B cell (primary cell): ENCODE results near the gene TAS2R40. TPM values are rescaled to one million over a fixed set of nuclear protein-coding genes. Genes with fewer than 3 reads are reported as not detected.

Source experiments
- ATAC-seq: fragments of 200-7000 bp; cut with Tn5 transposase; one replicate; pipeline ENCODE4 v1.10.0; 2021; ENCODE audit warnings: low read depth, mild to moderate bottlenecking, moderate number of reproducible peaks, moderate library complexity
- CTCF ChIA-PET: fragments of 350-600 bp; sonication (Branson Sonifier 250); formaldehyde crosslinking; loops from one replicate; lab custom pipeline; 2021; ENCODE audit warnings: antibody characterized with exemption, inconsistent platforms; lab: Charles Lee
- POLR2A ChIA-PET: fragments of 350-600 bp; sonication (Branson Sonifier 250); formaldehyde crosslinking; loops from one replicate; lab custom pipeline; 2021; ENCODE audit warnings: antibody characterized with exemption; lab: Charles Lee
- DNase-seq: peaks from one replicate; pipeline ENCODE4 v3.0.0; 2013
- H2AFZ ChIP-seq: 2 replicates; pipeline ENCODE4 v1.6.1; 2012; ENCODE audit warnings: mild to moderate bottlenecking, low read depth, low read length; ENCODE audit not compliant: insufficient read depth, poor library complexity, severe bottlenecking
- H3K27ac ChIP-seq, 2 donors: 1 replicate in 1 of 2; 2 replicates in 1 of 2; pipeline ENCODE4 v1.5.1; 2012 to 2013; ENCODE audit warnings: low read length in 2 of 2, mild to moderate bottlenecking in 2 of 2, moderate library complexity in 1 of 2
- H3K27me3 ChIP-seq, 4 experiments: fragments of 200-600 bp in 1 of 4; sonication (generic) in 1 of 4; replicated peaks in 1 of 4; 1 replicate in 2 of 4; 2 replicates in 2 of 4; pipeline versions ENCODE4 v1.6.1 to v1.7.0; 2013 to 2016; ENCODE audit warnings: low read length in 3 of 4, mild to moderate bottlenecking in 2 of 4, mixed read lengths in 1 of 4, moderate library complexity in 1 of 4; ENCODE audit not compliant: insufficient read depth in 4 of 4, control insufficient read depth in 3 of 4; ENCODE audit errors: control extremely low read depth in 1 of 4
- H3K36me3 ChIP-seq, 2 experiments: replicated peaks in 1 of 2; 1 replicate in 1 of 2; 2 replicates in 1 of 2; pipeline versions ENCODE4 v1.6.1 to v1.7.1; 2013; ENCODE audit warnings: low read length in 1 of 2; ENCODE audit not compliant: insufficient read depth in 2 of 2, control insufficient read depth in 1 of 2; ENCODE audit errors: control extremely low read depth in 1 of 2, extremely low read depth in 1 of 2
- H3K4me1 ChIP-seq, 2 donors: fragments of 200-600 bp in 1 of 2; sonication (generic) in 1 of 2; 1 replicate in 1 of 2; 2 replicates in 1 of 2; pipeline versions ENCODE4 v1.5.1 to v1.6.1; 2013 to 2017; ENCODE audit warnings: low read length in 2 of 2; ENCODE audit not compliant: control insufficient read depth in 2 of 2, insufficient read depth in 2 of 2
- H3K4me2 ChIP-seq: replicated peaks from 2 replicates; pipeline ENCODE3; 2012; ENCODE audit warnings: mild to moderate bottlenecking, low read depth, low read length; ENCODE audit not compliant: poor library complexity, severe bottlenecking
- H3K4me3 ChIP-seq, 5 experiments: fragments of 200-600 bp in 1 of 5; sonication (generic) in 1 of 5; 1 replicate in 3 of 5; 2 replicates in 2 of 5; pipeline versions ENCODE4 v1.5.1 to v1.7.0; 2011 to 2016; ENCODE audit warnings: low read length in 4 of 5, mild to moderate bottlenecking in 4 of 5, low read depth in 2 of 5, control low read depth in 1 of 5, moderate library complexity in 1 of 5; ENCODE audit not compliant: insufficient read depth in 1 of 5; ENCODE audit errors: control extremely low read depth in 1 of 5, extremely low read depth in 1 of 5
- H3K79me2 ChIP-seq: fragments of 200-600 bp; sonication (generic); one replicate; pipeline ENCODE4 v1.6.0; 2016; ENCODE audit warnings: low read length; ENCODE audit not compliant: control insufficient read depth, insufficient read depth
- H3K9ac ChIP-seq: fragments of 200-600 bp; sonication (generic); 2 replicates; pipeline ENCODE4 v1.6.1; 2017; ENCODE audit warnings: mild to moderate bottlenecking, low read length, moderate library complexity
- H3K9me3 ChIP-seq, 3 donors: one replicate each; pipeline versions ENCODE4 v1.6.1 to v1.7.1; 2013; ENCODE audit warnings: low read length in 2 of 3; ENCODE audit not compliant: control insufficient read depth in 2 of 3, insufficient read depth in 1 of 3; ENCODE audit errors: control extremely low read depth in 1 of 3
- H4K20me1 ChIP-seq: 2 replicates; pipeline ENCODE4 v1.6.0; 2012; ENCODE audit warnings: mild to moderate bottlenecking, low read length; ENCODE audit not compliant: insufficient read depth, control insufficient read depth, poor library complexity, severe bottlenecking
- H3K27ac Mint-ChIP-seq: one replicate; pipeline ENCODE4 v1.8.0; 2021; ENCODE audit warnings: mixed read lengths
- H3K27me3 Mint-ChIP-seq: one replicate; pipeline ENCODE4 v1.8.0; 2021; ENCODE audit warnings: mixed read lengths
- H3K4me1 Mint-ChIP-seq: one replicate; pipeline ENCODE4 v1.8.0; 2021; ENCODE audit warnings: mixed read lengths
- H3K4me3 Mint-ChIP-seq: one replicate; pipeline ENCODE4 v1.8.0; 2021; ENCODE audit warnings: mixed read lengths
- H3K9me3 Mint-ChIP-seq: one replicate; pipeline ENCODE4 v1.8.0; 2022; ENCODE audit warnings: mixed read lengths; ENCODE audit not compliant: insufficient read depth
- EZH2 ChIP-seq: IDR thresholded peaks from 2 replicates; pipeline ENCODE4 v1.6.1; 2012; ENCODE audit warnings: borderline replicate concordance, low read depth, mild to moderate bottlenecking, moderate library complexity, low read length; ENCODE audit not compliant: insufficient read depth, poor library complexity, severe bottlenecking
- WGBS: methylation state at CpG from one replicate; pipeline ENCODE4 v1.1.5; 2013; ENCODE audit warnings: missing lambda C conversion rate; ENCODE audit not compliant: insufficient coverage; 5-methylcytosine and 5-hydroxymethylcytosine counted together
- intact Hi-C: fragments of 100-400 bp; cut with micrococcal nuclease; formaldehyde crosslinking; loops from one replicate; pipeline ENCODE4 v1.10.0; 2022
- polyA plus RNA-seq: library from polyadenylated mRNA; depleted of rRNA; stranded (reverse); fragments of >200 nt; gene quantifications from 2 replicates; pipeline ENCODE4 v1.2.3, GENCODE V29; 2012
- total RNA-seq, 2 donors: library from RNA; stranded (reverse); fragments of 120-200 nt in 1 of 2; gene quantifications; 1 replicate in 1 of 2; 2 replicates in 1 of 2; pipeline versions ENCODE4 v1.2.3 to v1.2.4, GENCODE V29; 2013 to 2022
- TF ChIP-seq, protein P1 (sequence below): fragments of 200-600 bp; IDR thresholded peaks from one replicate; pipeline ENCODE4 v1.8.0; 2022; ENCODE audit warnings: antibody characterized with exemption, mild to moderate bottlenecking

TAS2R40 gene
- total and polyA plus RNA-seq, 2 donors (not counting 1 experiment from before 2014, with no cell fraction given) = not detected

DNA sequence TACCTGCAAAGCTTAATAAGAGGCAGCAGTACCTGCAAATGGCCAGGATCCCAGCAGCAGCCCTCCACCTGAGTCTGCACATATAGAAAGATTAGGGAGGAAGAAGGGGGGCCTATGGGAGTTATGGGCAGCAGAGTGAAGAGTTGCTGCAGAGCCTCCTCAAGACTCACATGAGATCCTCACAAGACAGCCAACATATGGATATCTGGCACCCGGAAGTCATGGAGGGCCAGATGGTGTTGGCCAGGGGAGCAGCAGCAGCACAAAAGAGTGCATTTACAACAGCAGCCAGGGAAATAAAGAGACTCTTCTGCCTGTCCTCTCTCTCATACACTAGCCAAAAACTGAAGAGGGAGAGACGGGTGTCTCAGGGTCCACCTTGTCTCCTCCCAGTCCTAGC, 4.0 kb upstream of the TAS2R40 start:
- POLR2A ChIA-PET = no interaction called here
- CTCF ChIA-PET = interaction anchor here (1.6 to 11.5 kb wide), 2 partner anchors 23 to 208 kb away, joined by 5 to 809 read pairs; no protein-coding TSS in a partner anchor
- Mint-ChIP-seq H3K4me3 (no peak overlapping the region), H3K27me3 (peaks cover 16% of the 10 kb centered on the region), H3K9me3 (no peaks in the 10 kb centered on the region), H3K27ac (no peak overlapping the region), H3K4me1 (peaks cover 14% of the 10 kb centered on the region)
- Histone ChIP-seq H2AFZ (no peak overlapping the region), H3K79me2 (no peaks in the 10 kb centered on the region), H3K9me3 (peaks cover 0 to 4% (median 0%) of the 10 kb centered on the region in 3 donors), H3K9ac (no peak overlapping the region), H3K4me3 (no peak overlapping the region), H3K27ac (no peak overlapping the region), H3K27me3 (peaks cover 0 to 5% (median 1%) of the 10 kb centered on the region in 4 experiments), H3K4me2 (no peak overlapping the region), H3K36me3 (no peaks in the 10 kb centered on the region), H4K20me1 (no peaks in the 10 kb centered on the region), H3K4me1 (peaks cover 8 to 12% of the 10 kb centered on the region in 2 donors)
- DNase-seq (no peak), ATAC-seq (no peak)
- intact Hi-C loops = no loop called here
- TF ChIP-seq EZH2 = no peak
- TF ChIP-seq, protein P1, sequence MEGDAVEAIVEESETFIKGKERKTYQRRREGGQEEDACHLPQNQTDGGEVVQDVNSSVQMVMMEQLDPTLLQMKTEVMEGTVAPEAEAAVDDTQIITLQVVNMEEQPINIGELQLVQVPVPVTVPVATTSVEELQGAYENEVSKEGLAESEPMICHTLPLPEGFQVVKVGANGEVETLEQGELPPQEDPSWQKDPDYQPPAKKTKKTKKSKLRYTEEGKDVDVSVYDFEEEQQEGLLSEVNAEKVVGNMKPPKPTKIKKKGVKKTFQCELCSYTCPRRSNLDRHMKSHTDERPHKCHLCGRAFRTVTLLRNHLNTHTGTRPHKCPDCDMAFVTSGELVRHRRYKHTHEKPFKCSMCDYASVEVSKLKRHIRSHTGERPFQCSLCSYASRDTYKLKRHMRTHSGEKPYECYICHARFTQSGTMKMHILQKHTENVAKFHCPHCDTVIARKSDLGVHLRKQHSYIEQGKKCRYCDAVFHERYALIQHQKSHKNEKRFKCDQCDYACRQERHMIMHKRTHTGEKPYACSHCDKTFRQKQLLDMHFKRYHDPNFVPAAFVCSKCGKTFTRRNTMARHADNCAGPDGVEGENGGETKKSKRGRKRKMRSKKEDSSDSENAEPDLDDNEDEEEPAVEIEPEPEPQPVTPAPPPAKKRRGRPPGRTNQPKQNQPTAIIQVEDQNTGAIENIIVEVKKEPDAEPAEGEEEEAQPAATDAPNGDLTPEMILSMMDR = no peak
- WGBS = 100% methylated on average over 1 of the region's 2 CpGs

DNA sequence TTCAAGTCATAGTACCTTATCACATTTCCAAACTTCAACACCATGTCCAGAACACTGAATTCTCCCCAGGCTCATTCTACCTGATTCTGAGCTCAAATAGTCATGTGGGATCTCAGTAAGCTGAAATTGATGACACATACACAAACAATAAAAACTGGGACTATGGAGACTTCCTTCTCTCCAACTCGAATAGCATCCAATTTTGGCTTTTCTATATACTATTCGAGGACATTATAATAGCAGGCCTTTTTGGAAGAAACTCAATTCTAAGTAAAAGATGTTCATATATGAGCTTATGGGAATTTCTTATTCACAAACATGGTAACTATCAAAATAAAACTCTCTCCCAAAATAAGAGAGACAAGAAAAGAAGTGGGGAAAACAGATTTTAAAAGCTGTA, 551 bp upstream of the TAS2R40 start:
- DNase-seq (no peak), ATAC-seq (no peak)
- no peaks in the 10 kb centered on the region for H3K36me3 ChIP-seq
- H3K4me2 ChIP-seq = no peak overlapping the region
- Mint-ChIP-seq H3K27me3 (peaks cover 26% of the 10 kb centered on the region), H3K9me3 (no peaks in the 10 kb centered on the region), H3K4me3 (no peak overlapping the region), H3K27ac (no peak overlapping the region), H3K4me1 (no peaks in the 10 kb centered on the region)
- H2AFZ ChIP-seq = no peak overlapping the region
- H3K4me1 ChIP-seq = no peaks in the 10 kb centered on the region
- no peaks in the 10 kb centered on the region for H3K9me3 ChIP-seq
- no peaks in the 10 kb centered on the region for H4K20me1 ChIP-seq
- H3K4me3 ChIP-seq = no peak overlapping the region
- TF ChIP-seq, protein P1 = no peak
- TF ChIP-seq EZH2 = no peak
- CTCF ChIA-PET = interaction anchor here (0.8 to 11.5 kb wide), 7 partner anchors 19 to 617 kb away, joined by 3 to 809 read pairs (median 5); no protein-coding TSS in a partner anchor
- peaks cover 0 to 7% (median 4%) of the 10 kb centered on the region in 4 experiments for H3K27me3 ChIP-seq
- POLR2A ChIA-PET = no interaction called here
- no peak overlapping the region for H3K9ac ChIP-seq
- no peak overlapping the region for H3K27ac ChIP-seq
- intact Hi-C loops = no loop called here
- no CpG with 5 or more reads among the region's 2 CpGs for WGBS
- no peaks in the 10 kb centered on the region for H3K79me2 ChIP-seq
